Mesangial cell (primary cell): Measurements from ENCODE around the gene AKTIP. TPM values are rescaled to one million over a fixed set of nuclear protein-coding genes. Genes with fewer than 3 reads are reported as not detected.

Source experiments
- total RNA-seq: library from RNA; depleted of rRNA; stranded (reverse); fragments of >200 nt; gene quantifications from 2 replicates; pipeline ENCODE4 v1.2.3, GENCODE V29; 2015

AKTIP gene
- 12.7 and 19.8 TPM in 2 replicates for total RNA-seq

GRCh38 chr16:53502331-53503269 is at the start of gene AKTIP:
AKTIP (minus strand) TSS chr16:53503209; CDS start chr16:53500259, 2,950 bp downstream.

Other genes starting within 250 kb of the AKTIP start
- gene RBL2, start 68.7 kb downstream of the AKTIP start, total RNA-seq: 17.4 and 19.0 TPM in 2 replicates
- gene RPGRIP1L, start 200.7 kb upstream of the AKTIP start, total RNA-seq: 4.9 and 5.9 TPM in 2 replicates
- 63.9 and 74.9 TPM in 2 replicates for gene FTO, start 200.9 kb upstream of the AKTIP start, total RNA-seq